Mesendoderm (in vitro differentiated cells): Measurements from ENCODE around the gene ABHD4.

ENCODE experiments used
- DNase-seq: peaks from one replicate; pipeline ENCODE4 v3.0.0; 2013
- H2AK5ac ChIP-seq: 2 replicates; pipeline ENCODE4 v1.6.1; 2013; ENCODE audit warnings: low read length, inconsistent platforms
- H2BK120ac ChIP-seq: 2 replicates; pipeline ENCODE4 v1.6.1; 2013; ENCODE audit warnings: low read depth, mild to moderate bottlenecking, low read length, moderate library complexity, mixed read lengths
- H2BK15ac ChIP-seq: replicated peaks from 2 replicates; pipeline ENCODE4 v1.6.1; 2013; ENCODE audit warnings: low read depth, mild to moderate bottlenecking, moderate library complexity
- H2BK5ac ChIP-seq: 2 replicates; pipeline ENCODE4 v1.6.1; 2013; ENCODE audit warnings: low read length, inconsistent platforms
- H3K18ac ChIP-seq: 2 replicates; pipeline ENCODE4 v1.6.1; 2013; ENCODE audit warnings: mild to moderate bottlenecking, low read length, mixed read lengths
- H3K23ac ChIP-seq: one replicate; pipeline ENCODE4 v1.6.1; 2013; ENCODE audit warnings: low read length
- H3K27ac ChIP-seq: 2 replicates; pipeline ENCODE4 v1.5.1; 2013; ENCODE audit warnings: low read depth, mild to moderate bottlenecking, inconsistent platforms, low read length, moderate library complexity
- H3K27me3 ChIP-seq: 2 replicates; pipeline ENCODE4 v1.6.1; 2013; ENCODE audit warnings: low read length, control low read depth, mild to moderate bottlenecking, inconsistent platforms; ENCODE audit not compliant: insufficient read depth, poor library complexity
- H3K36me3 ChIP-seq: 2 replicates; pipeline ENCODE4 v1.6.1; 2013; ENCODE audit warnings: low read length, inconsistent platforms; ENCODE audit not compliant: control insufficient read depth, insufficient read depth
- H3K4ac ChIP-seq: one replicate; pipeline ENCODE4 v1.6.1; 2013; ENCODE audit warnings: low read depth, mild to moderate bottlenecking, low read length, moderate library complexity
- H3K4me1 ChIP-seq: 2 replicates; pipeline ENCODE4 v1.6.1; 2013; ENCODE audit warnings: low read depth, low read length, inconsistent platforms; ENCODE audit not compliant: control insufficient read depth
- H3K4me2 ChIP-seq: 2 replicates; pipeline ENCODE4 v1.6.1; 2013; ENCODE audit warnings: low read length
- H3K4me3 ChIP-seq: 2 replicates; pipeline ENCODE4 v1.5.1; 2013; ENCODE audit warnings: mild to moderate bottlenecking, low read length
- H3K56ac ChIP-seq: one replicate; pipeline ENCODE4 v1.6.1; 2013; ENCODE audit warnings: low read length
- H3K79me1 ChIP-seq: 2 replicates; pipeline ENCODE4 v1.6.1; 2013; ENCODE audit warnings: low read length, inconsistent platforms
- H3K79me2 ChIP-seq: 2 replicates; pipeline ENCODE4 v1.6.1; 2013; ENCODE audit warnings: mild to moderate bottlenecking, low read length; ENCODE audit not compliant: control insufficient read depth, insufficient read depth
- H3K9ac ChIP-seq: 2 replicates; pipeline ENCODE4 v1.6.1; 2013; ENCODE audit warnings: low read length, inconsistent platforms
- H4K5ac ChIP-seq: one replicate; pipeline ENCODE4 v1.6.1; 2013; ENCODE audit warnings: low read length
- H4K8ac ChIP-seq: one replicate; pipeline ENCODE4 v1.6.1; 2013; ENCODE audit warnings: low read depth, mild to moderate bottlenecking, control low read depth, low read length, moderate library complexity
- WGBS: extraction: QIAGEN DNeasy Blood & Tissue Kit; methylation state at CpG from one replicate; pipeline ENCODE4 v1.1.7; 2013; ENCODE audit warnings: low lambda C conversion rate, missing lambda C conversion rate; ENCODE audit not compliant: insufficient coverage; ENCODE audit errors: extremely low coverage; 5-methylcytosine and 5-hydroxymethylcytosine counted together

Gene ABHD4

GRCh38 chr14:22648506-22648905 is 50.4 kb downstream of the ABHD4 start:
- Histone ChIP-seq H2BK120ac (no peak overlapping the region), H3K4me2 (no peak overlapping the region), H2BK5ac (no peak overlapping the region), H4K8ac (no peak overlapping the region), H3K36me3 (no peaks in the 10 kb centered on the region), H4K5ac (no peak overlapping the region), H3K27me3 (no peaks in the 10 kb centered on the region), H3K79me2 (no peaks in the 10 kb centered on the region), H3K56ac (no peak overlapping the region), H2BK15ac (no peak overlapping the region), H3K4me1 (no peaks in the 10 kb centered on the region), H3K9ac (no peak overlapping the region), H3K23ac (no peak overlapping the region), H3K79me1 (no peaks in the 10 kb centered on the region), H3K18ac (no peak overlapping the region), H3K4ac (no peak overlapping the region), H3K4me3 (no peak overlapping the region), H3K27ac (no peak overlapping the region), H2AK5ac (no peak overlapping the region)
- DNase-seq: no peak
- no CpG with 5 or more reads among the region's 2 CpGs for WGBS

DNA sequence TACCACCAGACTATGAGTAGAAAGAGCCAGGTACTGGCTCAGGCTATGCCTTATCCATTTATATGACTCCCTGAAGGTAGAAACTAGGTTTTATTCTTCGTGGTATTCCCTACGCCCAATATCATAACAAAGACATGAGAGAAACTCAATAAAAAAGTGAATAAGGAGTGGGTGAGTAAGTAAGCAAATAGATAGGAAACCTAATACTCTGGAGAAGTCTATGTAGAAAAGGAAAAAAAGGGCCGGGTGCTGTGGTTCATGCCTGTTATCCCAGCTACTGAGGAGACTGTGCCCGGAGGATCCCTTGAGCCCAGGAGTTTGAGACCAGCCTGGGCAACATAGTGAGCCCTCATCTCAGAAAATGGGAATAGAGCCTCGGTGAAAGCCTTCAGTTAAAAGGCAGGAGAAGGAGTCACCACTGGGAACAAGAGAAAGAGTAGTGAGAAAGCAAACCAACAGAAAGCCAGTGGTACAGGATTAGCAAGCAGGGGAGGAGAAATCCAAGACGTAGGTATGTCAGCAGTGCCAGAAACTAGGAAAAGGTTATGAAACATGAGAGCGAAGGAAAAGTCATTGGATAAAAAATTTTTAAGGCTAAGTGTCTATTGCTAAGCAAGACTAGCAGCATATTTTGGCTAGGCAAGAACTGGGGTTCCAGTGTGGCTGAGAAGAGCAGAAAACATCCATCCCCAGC is 52.1 kb downstream of the ABHD4 start:
- no peak overlapping the region for H3K27ac ChIP-seq

DNA sequence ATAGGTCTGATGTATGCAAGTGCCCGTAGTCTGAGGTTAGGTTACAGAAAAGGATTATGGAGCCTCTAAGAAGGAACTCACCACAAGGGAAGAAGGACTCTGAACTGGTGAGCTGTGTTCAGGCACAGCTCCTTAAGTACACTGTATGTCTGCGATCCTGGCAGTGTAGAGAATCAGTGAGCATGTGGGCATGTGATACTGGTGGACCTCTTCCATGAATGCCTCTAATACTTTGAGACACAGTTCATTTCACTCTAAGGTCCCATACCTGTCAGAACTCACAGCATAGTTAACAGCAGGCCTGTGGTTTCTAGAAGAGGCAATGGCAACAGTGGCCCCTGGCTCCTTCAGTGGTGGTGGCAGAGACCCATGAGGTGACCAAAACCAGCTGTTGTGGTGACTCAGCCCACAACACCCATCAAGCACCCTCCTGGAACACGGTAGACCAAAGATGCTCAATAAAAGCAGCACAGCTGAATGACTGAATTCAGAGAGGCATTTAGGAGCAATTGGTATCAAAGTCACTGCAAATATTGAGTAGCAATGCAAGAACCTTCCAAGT is 52.9 kb downstream of the ABHD4 start:
- Histone ChIP-seq H3K27me3 (no peaks in the 10 kb centered on the region), H3K27ac (no peak overlapping the region), H3K4ac (no peak overlapping the region), H3K36me3 (no peaks in the 10 kb centered on the region), H3K4me1 (no peaks in the 10 kb centered on the region), H2BK15ac (no peak overlapping the region), H2BK120ac (no peak overlapping the region), H3K9ac (no peak overlapping the region), H3K4me2 (no peak overlapping the region), H3K18ac (no peak overlapping the region), H3K4me3 (no peak overlapping the region), H4K5ac (no peak overlapping the region), H3K56ac (no peak overlapping the region), H2BK5ac (peak overlapping the region; percentile 9), H3K79me2 (no peaks in the 10 kb centered on the region), H3K23ac (no peak overlapping the region), H2AK5ac (no peak overlapping the region), H4K8ac (no peak overlapping the region), H3K79me1 (no peaks in the 10 kb centered on the region)
- no CpG with 5 or more reads among the region's 3 CpGs for WGBS
- DNase-seq: peak; percentile 79

More for the DNA sequence above, 52.1 kb downstream of the ABHD4 start:
- no CpG with 5 or more reads among the region's 7 CpGs for WGBS
- Histone ChIP-seq H3K4me1 (no peaks in the 10 kb centered on the region), H3K4ac (no peak overlapping the region), H3K36me3 (no peaks in the 10 kb centered on the region), H3K56ac (no peak overlapping the region), H2BK120ac (no peak overlapping the region), H3K9ac (no peak overlapping the region), H3K27me3 (no peaks in the 10 kb centered on the region), H2AK5ac (no peak overlapping the region), H3K79me1 (no peaks in the 10 kb centered on the region), H3K4me2 (no peak overlapping the region), H2BK15ac (no peak overlapping the region), H2BK5ac (no peak overlapping the region), H4K8ac (no peak overlapping the region), H3K79me2 (no peaks in the 10 kb centered on the region), H3K4me3 (no peak overlapping the region), H3K18ac (no peak overlapping the region), H3K23ac (no peak overlapping the region), H4K5ac (no peak overlapping the region)
- no peak for DNase-seq

DNA sequence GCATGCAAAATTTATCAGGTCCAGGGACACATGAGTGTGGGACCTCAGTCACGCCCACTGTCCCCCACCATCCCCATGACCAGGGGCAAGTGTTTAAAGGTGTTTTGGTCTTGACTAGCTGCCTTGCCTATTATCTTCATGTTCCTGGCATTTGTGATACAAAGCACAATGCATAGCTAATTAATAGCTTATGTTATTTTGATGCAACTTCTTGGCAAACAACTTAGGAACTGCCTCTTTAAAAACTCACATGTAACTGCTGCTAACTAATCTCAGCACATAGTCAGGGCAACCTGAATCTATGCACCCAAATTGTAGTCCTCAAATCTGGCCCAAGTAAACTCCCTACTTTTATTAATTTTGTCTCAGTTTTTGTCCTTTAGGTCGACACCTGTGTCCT is 53.5 kb downstream of the ABHD4 start:
- Histone ChIP-seq H3K4me1 (no peaks in the 10 kb centered on the region), H3K18ac (no peak overlapping the region), H3K9ac (no peak overlapping the region), H3K27me3 (no peaks in the 10 kb centered on the region), H3K4me3 (no peak overlapping the region), H3K4me2 (no peak overlapping the region), H4K8ac (no peak overlapping the region), H2AK5ac (no peak overlapping the region), H3K36me3 (no peaks in the 10 kb centered on the region), H3K27ac (no peak overlapping the region), H3K4ac (no peak overlapping the region), H2BK5ac (no peak overlapping the region), H2BK120ac (no peak overlapping the region), H4K5ac (no peak overlapping the region), H3K79me2 (no peaks in the 10 kb centered on the region), H3K79me1 (no peaks in the 10 kb centered on the region), H3K56ac (no peak overlapping the region), H2BK15ac (no peak overlapping the region), H3K23ac (no peak overlapping the region)
- DNase-seq: no peak
- no CpG with 5 or more reads among the region's 2 CpGs for WGBS

GRCh38 chr14:22653012-22653621 is 55.0 kb downstream of the ABHD4 start:
- Histone ChIP-seq H3K79me1 (no peaks in the 10 kb centered on the region), H3K27me3 (no peaks in the 10 kb centered on the region), H3K56ac (peak overlapping the region; percentile 68), H3K27ac (no peak overlapping the region), H2AK5ac (no peak overlapping the region), H3K4ac (no peak overlapping the region), H2BK5ac (no peak overlapping the region), H3K4me2 (no peak overlapping the region), H3K4me1 (no peaks in the 10 kb centered on the region), H2BK120ac (no peak overlapping the region), H3K4me3 (no peak overlapping the region), H2BK15ac (no peak overlapping the region), H3K79me2 (no peaks in the 10 kb centered on the region), H3K23ac (no peak overlapping the region), H3K9ac (peak overlapping the region; percentile 31), H4K8ac (no peak overlapping the region), H3K36me3 (no peaks in the 10 kb centered on the region), H3K18ac (no peak overlapping the region), H4K5ac (no peak overlapping the region)
- no CpG with 5 or more reads among the region's 4 CpGs for WGBS
- DNase-seq: peak; percentile 94
